GM19372 (cell line): ENCODE measurements around the gene SMPD1.
"Not testable (repeated sequence)": the region's sequence is repeated elsewhere in the genome, so short reads cannot be mapped to it uniquely, and the experiment has no call there.

Source experiments
- ATAC-seq: cut with Tn5 transposase; IDR thresholded peaks from one replicate; pipeline ENCODE4 v1.9.1; 2021; ENCODE audit warnings: mild to moderate bottlenecking, low read depth, moderate library complexity; ENCODE audit not compliant: unreplicated experiment

The SMPD1 gene

DNA sequence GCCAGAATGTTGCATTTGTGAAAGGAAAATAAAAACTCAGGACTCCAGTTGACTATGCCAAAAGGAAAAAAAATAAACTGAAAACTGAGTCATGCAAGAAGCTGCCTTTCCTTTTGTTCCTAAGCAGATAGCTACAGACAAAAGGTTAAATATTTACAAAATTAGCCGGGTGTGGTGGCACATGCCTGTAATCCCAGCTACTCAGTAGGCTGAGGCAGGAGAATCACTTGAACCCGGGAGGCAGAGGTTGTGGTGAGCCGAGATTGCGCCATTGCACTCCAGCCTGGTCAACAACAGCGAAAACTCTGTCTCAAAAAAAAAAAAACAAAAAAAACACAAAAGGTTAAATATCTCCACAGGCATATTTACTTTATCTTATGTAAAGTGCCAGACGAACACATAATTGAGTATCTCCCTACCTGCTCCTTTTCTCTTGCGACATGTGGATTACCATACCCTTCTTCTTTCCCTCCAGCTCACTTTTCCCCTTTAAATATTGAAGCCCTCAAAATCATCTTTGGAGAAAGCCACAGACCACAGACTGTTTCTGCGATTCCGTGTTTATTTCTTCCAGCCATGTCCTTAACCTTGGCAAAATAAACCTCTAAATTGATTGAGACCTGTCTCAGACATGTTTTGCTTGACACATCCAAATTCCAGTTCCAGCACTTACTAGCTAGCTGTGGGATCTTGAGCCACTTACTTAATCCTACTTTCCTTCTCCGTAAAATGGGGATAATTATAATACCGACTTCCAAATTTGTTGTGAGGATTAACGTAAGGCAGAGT is 2.3 kb upstream of the SMPD1 start:
- no peak for ATAC-seq

DNA sequence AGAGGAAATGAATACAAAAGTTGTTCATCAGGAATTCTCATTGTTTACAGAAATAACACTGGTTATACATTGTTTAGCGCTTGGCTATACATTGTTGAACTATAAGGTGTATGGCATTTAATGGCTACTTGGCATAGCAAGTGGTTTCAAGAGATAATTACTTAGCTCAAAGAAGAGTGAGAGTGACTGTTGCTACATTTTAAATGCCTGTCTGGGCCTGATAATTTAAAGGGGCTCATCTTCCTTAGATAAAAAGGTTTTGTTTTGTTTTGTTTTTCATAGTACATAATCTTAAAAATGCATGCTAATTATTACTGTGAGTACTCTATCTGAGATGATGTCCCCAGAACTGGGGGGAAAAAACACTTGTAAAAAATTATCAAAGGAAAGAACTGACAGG is 1.5 kb upstream of the SMPD1 start:
- no peak for ATAC-seq

DNA sequence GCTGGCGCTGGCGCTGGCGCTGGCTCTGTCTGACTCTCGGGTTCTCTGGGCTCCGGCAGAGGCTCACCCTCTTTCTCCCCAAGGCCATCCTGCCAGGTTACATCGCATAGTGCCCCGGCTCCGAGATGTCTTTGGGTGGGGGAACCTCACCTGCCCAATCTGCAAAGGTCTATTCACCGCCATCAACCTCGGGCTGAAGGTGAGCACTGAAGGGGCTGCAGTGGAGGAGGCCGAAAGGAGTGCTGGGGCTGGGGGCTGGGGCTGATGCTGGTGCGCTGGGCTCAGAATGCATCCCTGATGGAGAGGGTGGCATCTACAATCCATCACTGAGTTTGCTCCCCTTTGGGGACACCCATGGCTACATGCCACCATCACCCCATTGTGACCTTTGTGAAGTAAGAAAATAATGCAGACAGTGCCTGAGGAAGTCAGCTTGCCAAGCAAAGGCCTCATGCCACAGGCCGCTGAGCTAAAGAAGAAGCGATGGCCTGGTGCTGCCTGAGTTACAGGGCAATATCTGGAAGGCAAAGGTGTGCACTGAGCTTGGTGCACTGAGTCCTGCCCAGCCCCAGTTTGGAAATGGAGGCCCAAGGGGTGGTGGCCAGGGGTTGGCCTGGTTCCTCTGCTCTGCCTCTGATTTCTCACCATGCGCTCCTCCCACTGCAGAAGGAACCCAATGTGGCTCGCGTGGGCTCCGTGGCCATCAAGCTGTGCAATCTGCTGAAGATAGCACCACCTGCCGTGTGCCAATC is 620 bp downstream of the SMPD1 start:
- no peak for ATAC-seq

GRCh38 chr11:6391537-6392134 is 1.4 kb downstream of the SMPD1 start:
- ATAC-seq, result no peak

- not testable (repeated sequence) for ATAC-seq
Measured at GRCh38 chr11:6392251-6392650, 2.0 kb downstream of the SMPD1 start.

GRCh38 chr11:6393989-6394670 is 3.9 kb downstream of the SMPD1 start:
- no peak for ATAC-seq

- no peak for ATAC-seq
Measured at GRCh38 chr11:6395470-6396060, 5.3 kb downstream of the SMPD1 start.

- ATAC-seq, result no peak
Measured at GRCh38 chr11:6397156-6397555, 6.9 kb downstream of the SMPD1 start.

- ATAC-seq, result no peak
Measured at GRCh38 chr11:6397636-6398035, 7.4 kb downstream of the SMPD1 start.

GRCh38 chr11:6400431-6401345 is 10.4 kb downstream of the SMPD1 start:
- no peak for ATAC-seq

DNA sequence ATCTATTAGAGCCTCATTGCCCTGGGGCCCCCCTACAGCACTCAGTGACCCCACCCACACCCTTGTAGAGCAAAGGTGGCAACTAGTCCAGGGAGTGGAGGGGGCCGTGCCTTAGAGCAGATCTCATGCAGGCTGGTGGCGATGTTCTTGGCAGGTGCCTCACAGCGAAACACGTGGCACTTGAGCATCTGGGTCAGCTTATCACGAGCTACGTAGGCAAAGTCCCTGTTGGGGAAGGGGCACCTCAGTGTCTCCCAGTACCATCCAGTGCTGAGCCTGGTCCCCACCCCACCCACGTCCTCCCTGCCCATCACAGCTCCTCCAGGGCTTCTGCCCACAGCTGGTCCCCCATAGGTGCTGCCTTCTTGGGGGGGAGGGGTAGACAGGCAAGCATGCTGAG is 11.2 kb downstream of the SMPD1 start:
- ATAC-seq, result no peak

DNA sequence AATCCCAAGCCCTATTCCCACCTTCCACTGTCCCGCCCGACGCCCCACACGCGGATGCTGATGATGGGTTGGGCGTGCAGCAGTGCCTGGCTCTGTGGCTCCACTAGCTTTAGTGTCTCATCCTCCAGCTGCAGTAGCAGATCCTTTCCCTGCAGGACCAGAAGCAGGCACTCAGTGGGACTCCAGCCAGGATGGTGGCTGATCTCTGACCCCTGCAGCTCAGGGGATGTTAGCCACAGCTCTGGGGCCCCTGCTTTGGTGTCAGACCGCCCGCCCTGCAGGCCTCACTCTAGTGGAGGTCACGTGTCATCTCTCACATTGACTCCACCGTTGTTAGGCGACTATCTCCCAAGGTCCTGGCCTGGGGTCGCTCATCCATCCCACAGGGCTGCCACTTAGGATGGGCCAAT is 11.8 kb downstream of the SMPD1 start:
- no peak for ATAC-seq

- peak; percentile 82 for ATAC-seq
Measured at GRCh38 chr11:6402561-6402981, 12.3 kb downstream of the SMPD1 start.

DNA sequence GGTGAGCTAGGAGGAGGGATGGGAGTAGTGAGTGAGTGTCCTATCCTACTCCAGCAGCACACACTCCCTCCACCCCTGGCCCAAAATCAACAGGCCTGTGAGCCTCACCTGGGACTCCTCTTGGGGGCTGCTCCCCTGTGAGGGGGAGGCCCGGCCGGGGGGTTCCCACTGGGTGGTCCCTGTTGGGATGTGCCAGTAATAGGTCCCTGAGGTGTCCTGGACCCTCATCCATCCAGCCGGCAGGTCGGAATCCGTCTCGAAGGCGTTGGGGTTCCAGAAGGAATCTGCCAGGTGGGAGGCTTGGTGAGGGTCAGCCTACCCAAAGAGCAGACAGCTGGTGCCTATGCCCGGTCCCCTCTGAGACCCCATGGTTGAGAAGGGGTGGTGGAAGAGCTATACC is 13.3 kb downstream of the SMPD1 start:
- ATAC-seq, result no peak

- no peak for ATAC-seq
Measured at GRCh38 chr11:6404342-6405051, 14.2 kb downstream of the SMPD1 start.

DNA sequence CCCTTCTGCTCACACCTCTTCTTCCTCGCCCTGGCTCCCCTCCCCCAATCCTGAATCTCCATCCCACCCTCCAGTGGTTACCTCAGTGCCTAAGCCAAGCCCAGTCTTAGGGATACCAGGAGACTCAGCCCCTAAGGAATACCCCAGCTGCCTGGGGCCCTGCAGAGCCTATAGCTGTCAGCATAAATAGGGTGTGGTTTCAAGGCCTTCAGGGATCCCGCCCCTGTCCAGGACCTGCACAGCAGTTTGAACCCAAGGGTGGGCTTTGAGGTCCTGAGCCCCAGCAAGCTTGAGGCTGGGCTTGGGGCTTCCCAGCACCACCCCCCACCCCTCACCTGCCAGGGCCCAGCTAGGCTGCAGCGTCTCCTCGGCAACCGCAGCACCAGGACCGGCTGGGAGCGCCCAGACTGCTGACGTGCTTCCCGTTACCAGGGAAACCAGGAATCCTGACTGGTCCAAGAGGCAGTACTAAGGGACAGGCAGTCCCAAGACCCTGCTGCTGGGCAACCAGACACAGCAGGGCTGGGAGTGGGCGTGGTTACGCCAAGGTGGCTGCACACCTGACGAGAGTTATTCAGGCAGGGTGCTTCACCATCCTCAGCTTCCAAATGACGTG is 14.9 kb downstream of the SMPD1 start:
- no peak for ATAC-seq

DNA sequence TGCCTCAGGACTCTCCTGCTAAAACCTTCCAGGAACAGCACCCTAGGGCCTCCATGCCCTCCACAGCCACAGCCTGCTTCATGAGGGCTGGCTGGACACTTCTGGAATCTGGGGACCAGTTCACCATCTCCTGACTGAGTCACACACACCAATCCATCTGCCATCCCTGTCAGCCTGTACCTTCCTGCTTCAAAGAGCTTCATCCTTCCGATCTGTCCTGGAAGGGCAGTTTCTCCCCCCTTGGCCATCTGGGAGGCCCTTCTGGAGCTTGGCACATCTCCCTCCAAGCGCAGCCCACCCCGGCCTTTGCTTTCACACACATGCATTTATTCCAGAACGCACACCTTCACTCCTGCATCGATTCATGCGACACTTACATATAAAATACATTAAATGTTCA is 15.6 kb downstream of the SMPD1 start:
- ATAC-seq, result no peak

GRCh38 chr11:6406370-6406769 is 16.1 kb downstream of the SMPD1 start:
- no peak for ATAC-seq
